ENCODE results near the gene MED13.

- no peak for TF ChIP-seq CTCF (IDR thresholded peaks at IDR 0.05)
- no peak for TF ChIP-seq GABPA (IDR thresholded peaks at IDR 0.05; ENCODE audit: low read depth)
- TF ChIP-seq FOSL2 (IDR thresholded peaks at IDR 0.05; ENCODE audit: borderline replicate concordance, low read depth): no peak
- TF ChIP-seq RCOR1 (IDR thresholded peaks at IDR 0.05; ENCODE audit: low read length): no peak
- no peak for TF ChIP-seq POLR2AphosphoS5 (IDR thresholded peaks at IDR 0.05; ENCODE audit: low read depth, low read length)
- TF ChIP-seq EP300 (IDR thresholded peaks at IDR 0.05; ENCODE audit: borderline replicate concordance in 1 of 2, low read depth in 1 of 2, low read length in 1 of 2): no peak; a peak in 1 of 4 replicates
- TF ChIP-seq TAF1 (IDR thresholded peaks at IDR 0.05; ENCODE audit: borderline replicate concordance, low read depth, low read length): no peak
- TF ChIP-seq RAD21 (IDR thresholded peaks at IDR 0.05; ENCODE audit: low read length): 0 out of 2 replicates have a peak, but pooled peaks have one; percentile 2
- no peak for TF ChIP-seq USF2 (IDR thresholded peaks at IDR 0.05; ENCODE audit: borderline replicate concordance, low read depth, low read length)
These were observed 29.1 kb upstream of the MED13 start for GRCh38 chr17:62094175-62094574.

Data from SK-N-SH (cell line).